Measurements from ENCODE around the gene ELAVL4. TPM values are rescaled to one million over a fixed set of nuclear protein-coding genes. Genes with fewer than 3 reads are reported as not detected.

The ELAVL4 gene
- total RNA-seq, 1 experiment from 2014 or later: 0.11 TPM

- DNase-seq: no peak
- Histone ChIP-seq H3K4me2 (ENCODE audit: low read depth, low read length, poor library complexity, severe bottlenecking) (no peak overlapping the region), H3K4me3 (ENCODE audit: low read length) (no peak overlapping the region), H3K79me2 (ENCODE audit: low read length) (no peaks in the 10 kb centered on the region), H3K4me1 (ENCODE audit: low read length) (no peaks in the 10 kb centered on the region), H3K36me3 (ENCODE audit: insufficient read depth, low read length) (no peaks in the 10 kb centered on the region), H3K9me3 (ENCODE audit: low read length) (no peaks in the 10 kb centered on the region), H3K27me3 (ENCODE audit: low read length) (no peaks in the 10 kb centered on the region), H3K9me2 (replicated peaks; ENCODE audit: insufficient read depth, low read length) (no peaks in the 10 kb centered on the region), H4K20me1 (ENCODE audit: insufficient read depth, low read depth, low read length) (no peaks in the 10 kb centered on the region), H3K27ac (ENCODE audit: low read length) (no peak overlapping the region), H2AFZ (ENCODE audit: low read length) (no peak overlapping the region), H3K9ac (ENCODE audit: low read length) (no peak overlapping the region)
These were observed 109.8 kb downstream of the ELAVL4 start for GRCh38 chr1:50218344-50219120.

- DNase-seq: no peak
- Histone ChIP-seq H4K20me1 (ENCODE audit: insufficient read depth, low read depth, low read length) (no peaks in the 10 kb centered on the region), H3K9me2 (replicated peaks; ENCODE audit: insufficient read depth, low read length) (no peaks in the 10 kb centered on the region), H3K36me3 (ENCODE audit: insufficient read depth, low read length) (no peaks in the 10 kb centered on the region), H3K4me2 (ENCODE audit: low read depth, low read length, poor library complexity, severe bottlenecking) (no peak overlapping the region), H3K9me3 (ENCODE audit: low read length) (peaks cover 9% of the 10 kb centered on the region; the same call in 1 of the 2 replicates), H3K9ac (ENCODE audit: low read length) (no peak overlapping the region), H3K27me3 (ENCODE audit: low read length) (no peaks in the 10 kb centered on the region), H3K79me2 (ENCODE audit: low read length) (no peaks in the 10 kb centered on the region), H2AFZ (ENCODE audit: low read length) (no peak overlapping the region), H3K4me3 (ENCODE audit: low read length) (no peak overlapping the region), H3K27ac (ENCODE audit: low read length) (no peak overlapping the region), H3K4me1 (ENCODE audit: low read length) (peaks cover 17% of the 10 kb centered on the region)
These were observed 120.2 kb downstream of the ELAVL4 start for GRCh38 chr1:50228871-50229384.

- no peaks in the 10 kb centered on the region for H3K27me3 ChIP-seq (ENCODE audit: low read length)
- DNase-seq: no peak
These were observed 122.5 kb downstream of the ELAVL4 start for GRCh38 chr1:50231209-50231608.

GRCh38 chr1:50232336-50232735, 123.6 kb downstream of the ELAVL4 start:
- Histone ChIP-seq H3K27ac (ENCODE audit: low read length) (no peak overlapping the region), H3K9ac (ENCODE audit: low read length) (no peak overlapping the region), H3K36me3 (ENCODE audit: insufficient read depth, low read length) (no peaks in the 10 kb centered on the region; the same call in 1 of the 2 replicates), H3K79me2 (ENCODE audit: low read length) (no peaks in the 10 kb centered on the region), H3K9me2 (replicated peaks; ENCODE audit: insufficient read depth, low read length) (no peaks in the 10 kb centered on the region), H3K9me3 (ENCODE audit: low read length) (peaks cover 4% of the 10 kb centered on the region; the same call in 1 of the 2 replicates), H3K4me1 (ENCODE audit: low read length) (peaks cover 24% of the 10 kb centered on the region), H4K20me1 (ENCODE audit: insufficient read depth, low read depth, low read length) (no peaks in the 10 kb centered on the region), H3K4me3 (ENCODE audit: low read length) (no peak overlapping the region), H3K27me3 (ENCODE audit: low read length) (no peaks in the 10 kb centered on the region), H2AFZ (ENCODE audit: low read length) (no peak overlapping the region), H3K4me2 (ENCODE audit: low read depth, low read length, poor library complexity, severe bottlenecking) (no peak overlapping the region)
- DNase-seq: no peak

More at GRCh38 chr1:50231209-50231608, 122.5 kb downstream of the ELAVL4 start:
- H3K27ac ChIP-seq (ENCODE audit: low read length): no peak overlapping the region
- peaks cover 17% of the 10 kb centered on the region for H3K4me1 ChIP-seq (ENCODE audit: low read length)
- no peak overlapping the region for H3K9ac ChIP-seq (ENCODE audit: low read length)
- H3K79me2 ChIP-seq (ENCODE audit: low read length): no peaks in the 10 kb centered on the region
- peaks cover 9% of the 10 kb centered on the region; the same call in 1 of the 2 replicates for H3K9me3 ChIP-seq (ENCODE audit: low read length)
- H3K4me2 ChIP-seq (ENCODE audit: low read depth, low read length, poor library complexity, severe bottlenecking): no peak overlapping the region
- no peaks in the 10 kb centered on the region; the same call in 1 of the 2 replicates for H3K36me3 ChIP-seq (ENCODE audit: insufficient read depth, low read length)
- no peaks in the 10 kb centered on the region for H4K20me1 ChIP-seq (ENCODE audit: insufficient read depth, low read depth, low read length)
- no peaks in the 10 kb centered on the region for H3K9me2 ChIP-seq (replicated peaks; ENCODE audit: insufficient read depth, low read length)
- no peak overlapping the region for H2AFZ ChIP-seq (ENCODE audit: low read length)
- no peak overlapping the region for H3K4me3 ChIP-seq (ENCODE audit: low read length)

GRCh38 chr1:50236656-50237055, 127.9 kb downstream of the ELAVL4 start:
- Histone ChIP-seq H4K20me1 (ENCODE audit: insufficient read depth, low read depth, low read length) (no peaks in the 10 kb centered on the region), H2AFZ (ENCODE audit: low read length) (peak overlapping the region; percentile 38; the same call in 1 of the 2 replicates), H3K4me3 (ENCODE audit: low read length) (no peak overlapping the region), H3K79me2 (ENCODE audit: low read length) (no peaks in the 10 kb centered on the region), H3K9me3 (ENCODE audit: low read length) (peaks cover 4% of the 10 kb centered on the region; the same call in 1 of the 2 replicates), H3K27me3 (ENCODE audit: low read length) (no peaks in the 10 kb centered on the region), H3K27ac (ENCODE audit: low read length) (no peak overlapping the region), H3K36me3 (ENCODE audit: insufficient read depth, low read length) (no peaks in the 10 kb centered on the region; the same call in 1 of the 2 replicates), H3K4me2 (ENCODE audit: low read depth, low read length, poor library complexity, severe bottlenecking) (no peak overlapping the region), H3K9ac (ENCODE audit: low read length) (no peak overlapping the region), H3K9me2 (replicated peaks; ENCODE audit: insufficient read depth, low read length) (no peaks in the 10 kb centered on the region), H3K4me1 (ENCODE audit: low read length) (peaks cover 21% of the 10 kb centered on the region)
- DNase-seq: no peak

GRCh38 chr1:50237056-50237455, 128.3 kb downstream of the ELAVL4 start:
- H3K27ac ChIP-seq (ENCODE audit: low read length): no peak overlapping the region
- no peak overlapping the region for H3K4me2 ChIP-seq (ENCODE audit: low read depth, low read length, poor library complexity, severe bottlenecking)
- H3K4me1 ChIP-seq (ENCODE audit: low read length): peaks cover 21% of the 10 kb centered on the region
- H3K9ac ChIP-seq (ENCODE audit: low read length): no peak overlapping the region
- H2AFZ ChIP-seq (ENCODE audit: low read length): peak overlapping the region; percentile 38; the same call in 1 of the 2 replicates
- no peaks in the 10 kb centered on the region for H3K9me2 ChIP-seq (replicated peaks; ENCODE audit: insufficient read depth, low read length)
- H3K79me2 ChIP-seq (ENCODE audit: low read length): no peaks in the 10 kb centered on the region
- no peaks in the 10 kb centered on the region for H3K27me3 ChIP-seq (ENCODE audit: low read length)
- H3K9me3 ChIP-seq (ENCODE audit: low read length): peaks cover 4% of the 10 kb centered on the region; the same call in 1 of the 2 replicates
- H3K36me3 ChIP-seq (ENCODE audit: insufficient read depth, low read length): no peaks in the 10 kb centered on the region; the same call in 1 of the 2 replicates
- DNase-seq: no peak
- H4K20me1 ChIP-seq (ENCODE audit: insufficient read depth, low read depth, low read length): no peaks in the 10 kb centered on the region
- no peak overlapping the region for H3K4me3 ChIP-seq (ENCODE audit: low read length)

- H3K4me2 ChIP-seq (ENCODE audit: low read depth, low read length, poor library complexity, severe bottlenecking): peak overlapping the region; percentile 38
- H3K4me1 ChIP-seq (ENCODE audit: low read length): peaks cover 49% of the 10 kb centered on the region
- H3K36me3 ChIP-seq (ENCODE audit: insufficient read depth, low read length): no peaks in the 10 kb centered on the region
- no peak overlapping the region for H3K27ac ChIP-seq (ENCODE audit: low read length)
- H3K9me2 ChIP-seq (replicated peaks; ENCODE audit: insufficient read depth, low read length): no peaks in the 10 kb centered on the region
- no peaks in the 10 kb centered on the region for H3K27me3 ChIP-seq (ENCODE audit: low read length)
- no peaks in the 10 kb centered on the region for H3K79me2 ChIP-seq (ENCODE audit: low read length)
- H4K20me1 ChIP-seq (ENCODE audit: insufficient read depth, low read depth, low read length): no peaks in the 10 kb centered on the region
- H2AFZ ChIP-seq (ENCODE audit: low read length): peak overlapping the region; percentile 65
- peak overlapping the region; percentile 9; the same call in 1 of the 2 replicates for H3K9ac ChIP-seq (ENCODE audit: low read length)
- no peak for DNase-seq
- H3K9me3 ChIP-seq (ENCODE audit: low read length): no peaks in the 10 kb centered on the region
- no peak overlapping the region for H3K4me3 ChIP-seq (ENCODE audit: low read length)
These were observed 135.2 kb downstream of the ELAVL4 start for GRCh38 chr1:50243939-50244338.

- no peak overlapping the region for H3K4me3 ChIP-seq (ENCODE audit: low read length)
- no peak overlapping the region for H3K9ac ChIP-seq (ENCODE audit: low read length)
- H2AFZ ChIP-seq (ENCODE audit: low read length): no peak overlapping the region
- H3K27ac ChIP-seq (ENCODE audit: low read length): no peak overlapping the region
- no peaks in the 10 kb centered on the region for H3K79me2 ChIP-seq (ENCODE audit: low read length)
- no peaks in the 10 kb centered on the region for H3K9me3 ChIP-seq (ENCODE audit: low read length)
- no peaks in the 10 kb centered on the region for H3K36me3 ChIP-seq (ENCODE audit: insufficient read depth, low read length)
- H3K9me2 ChIP-seq (replicated peaks; ENCODE audit: insufficient read depth, low read length): no peaks in the 10 kb centered on the region
- no peak for DNase-seq
- H3K27me3 ChIP-seq (ENCODE audit: low read length): no peaks in the 10 kb centered on the region
- no peak overlapping the region for H3K4me2 ChIP-seq (ENCODE audit: low read depth, low read length, poor library complexity, severe bottlenecking)
- no peaks in the 10 kb centered on the region for H4K20me1 ChIP-seq (ENCODE audit: insufficient read depth, low read depth, low read length)
- H3K4me1 ChIP-seq (ENCODE audit: low read length): peaks cover 67% of the 10 kb centered on the region
These were observed 138.1 kb downstream of the ELAVL4 start for GRCh38 chr1:50246869-50247268.
